Psoas muscle (tissue), 8 donors: ENCODE measurements around the gene AGO1. TPM values are rescaled to one million over a fixed set of nuclear protein-coding genes. Genes with fewer than 3 reads are reported as not detected.

Experiments used
- ATAC-seq, 4 donors: fragments of 200-7000 bp; cut with Tn5 transposase; one replicate each; pipeline ENCODE4 v1.9.1; 2020; ENCODE audit warnings: moderate library complexity in 3 of 4, mild to moderate bottlenecking in 2 of 4
- DNase-seq, 2 donors: peaks; one replicate each; pipeline ENCODE4 v3.0.0-alpha.2; 2020
- H3K27ac ChIP-seq: fragments of 200-600 bp; one replicate; pipeline ENCODE4 v1.8.0; 2022
- H3K27me3 ChIP-seq, 3 donors: fragments of 200-600 bp in 1 of 3; one replicate each; pipeline versions ENCODE4 v1.6.1 to v1.8.0; 2013 to 2022; ENCODE audit warnings: low read length in 2 of 3, mild to moderate bottlenecking in 2 of 3, moderate library complexity in 1 of 3; ENCODE audit not compliant: insufficient read depth in 3 of 3
- H3K36me3 ChIP-seq, 2 donors: fragments of 200-600 bp in 1 of 2; one replicate each; pipeline versions ENCODE4 v1.6.1 to v1.8.0; 2013 to 2022; ENCODE audit warnings: low read depth in 1 of 2, mild to moderate bottlenecking in 1 of 2, moderate library complexity in 1 of 2; ENCODE audit not compliant: insufficient read depth in 1 of 2
- H3K4me1 ChIP-seq: fragments of 200-600 bp; one replicate; pipeline ENCODE4 v1.8.0; 2022
- H3K4me3 ChIP-seq: fragments of 200-600 bp; one replicate; pipeline ENCODE4 v1.8.0; 2022; ENCODE audit warnings: mild to moderate bottlenecking
- H3K9me3 ChIP-seq: fragments of 200-600 bp; one replicate; pipeline ENCODE4 v1.8.0; 2022
- CTCF ChIP-seq: fragments of 200-600 bp; IDR thresholded peaks from one replicate; pipeline ENCODE4 v1.8.0; 2022; ENCODE audit warnings: antibody characterized with exemption
- WGBS, 3 donors: extraction: QIAGEN DNeasy Blood & Tissue Kit; methylation state at CpG; one replicate each; pipeline versions ENCODE4 v1.1.6 to v1.1.7; 2013; 5-methylcytosine and 5-hydroxymethylcytosine counted together
- intact Hi-C, 2 donors: fragments of 100-400 bp; cut with DNase I; formaldehyde crosslinking; loops; one replicate each; pipeline versions ENCODE4 v1.11.0 to v1.14.2; 2022
- polyA plus RNA-seq, 3 donors: library from polyadenylated mRNA; stranded (reverse); fragments of 200-250 nt; gene quantifications; one replicate each; pipeline ENCODE4 v1.2.3, GENCODE V29; 2013
- total RNA-seq, 4 donors: library from RNA; stranded (reverse); fragmentation: NEBNext Ultra II Directional in 2 of 4; extraction: Animal tissue kit (Norgen Biotek cat#: 25700) in 2 of 4; gene quantifications; one replicate each; pipeline versions ENCODE4 v1.2.1 to v1.2.4, GENCODE V29; 2021 to 2023
- donor health status: healthy with polysubstance abuse.
- donor health status: DM: no; HTN: no; CAD: no; lungs with moderate emphysema.
- donor health status: Bipolar disorder and iron deficiency.
- donor health status: healthy.
- donor health status: DM: yes; HTN: yes; CAD: no.
- donor health status: DM: no; HTN: no; CAD: no.
- donor health status: DM: no; HTN: no; CAD: no.
- donor health status: DM: yes; HTN: yes; CAD: no.

Gene AGO1
- total and polyA plus RNA-seq, 7 donors = 2.2 to 16.3 (median 9.8) TPM

- intact Hi-C loops = loop anchor here (5.0 kb wide), 2 partner anchors 40 to 45 kb away; partner anchors contain the start of gene AGO1 (in 1 of the 2)
- H3K4me1 ChIP-seq = peaks cover 15% of the 10 kb centered on the region
- H3K27ac ChIP-seq = no peak overlapping the region
- no peak for TF ChIP-seq CTCF
- 70 to 75% (median 73%) methylated on average over 3 of the region's 3 CpGs for WGBS, 3 donors
- peaks cover 0 to 3% of the 10 kb centered on the region in 2 donors for H3K36me3 ChIP-seq
- no peaks in the 10 kb centered on the region for H3K27me3 ChIP-seq
- H3K9me3 ChIP-seq = no peaks in the 10 kb centered on the region
- H3K4me3 ChIP-seq = no peak overlapping the region
- ATAC-seq (no peak), DNase-seq (no peak)
Measured at GRCh38 chr1:35927472-35927871, 44.5 kb downstream of the AGO1 start.

DNA sequence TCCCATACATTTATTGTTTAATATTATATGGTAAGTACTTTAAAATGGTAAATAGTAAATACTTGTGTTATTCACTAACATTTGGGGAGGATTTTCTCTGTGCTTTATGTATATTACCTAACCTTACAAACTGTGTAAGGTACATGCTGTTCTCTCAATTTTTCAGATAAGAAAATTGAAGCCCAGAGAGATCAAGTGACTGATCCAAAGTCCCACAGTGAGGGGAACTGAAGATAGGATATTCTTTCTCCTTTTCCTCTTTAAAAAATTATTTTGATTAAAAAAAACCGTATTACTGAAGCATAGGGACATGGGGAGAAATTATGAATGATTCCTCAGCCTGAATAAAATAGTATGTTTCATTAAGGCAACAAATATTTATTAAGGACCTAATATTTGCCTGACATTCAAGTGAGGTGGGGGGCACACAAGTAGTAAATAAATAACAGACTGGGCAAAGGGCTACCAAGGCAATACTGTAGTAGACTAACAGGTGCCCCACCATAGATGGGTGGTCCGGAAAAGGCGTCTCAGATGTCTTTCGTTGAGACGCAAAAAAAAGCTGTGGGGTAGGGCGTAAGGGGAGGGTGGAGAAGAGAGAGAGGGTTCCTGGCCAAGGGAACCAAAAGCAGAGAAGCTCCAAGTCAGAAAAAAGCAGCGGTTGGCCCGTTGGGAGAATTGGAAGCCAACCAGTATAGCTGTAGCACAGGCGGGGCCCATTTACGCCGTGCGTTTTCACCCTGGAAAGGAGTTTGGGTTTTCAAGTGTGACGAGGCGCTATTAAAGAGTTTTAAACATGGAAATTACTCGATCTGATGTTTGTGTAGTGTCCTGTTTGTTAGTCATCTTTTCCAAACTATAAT, 47.0 kb downstream of the AGO1 start:
- Histone ChIP-seq H3K4me1 (peaks cover 25% of the 10 kb centered on the region), H3K36me3 (no peaks in the 10 kb centered on the region), H3K4me3 (peak overlapping the region; percentile 80), H3K27me3 (no peaks in the 10 kb centered on the region), H3K9me3 (no peaks in the 10 kb centered on the region), H3K27ac (peak overlapping the region; percentile 99)
- no peak for TF ChIP-seq CTCF
- intact Hi-C loops = loop anchor here (5.0 kb wide), 2 partner anchors 43 to 48 kb away; partner anchors contain the start of gene AGO1 (in 1 of the 2)
- DNase-seq (peak; percentile 41 to 72), ATAC-seq (peak; percentile 18 to 62 (median 40))
- 1 to 2% (median 1%) methylated on average over 15 of the region's 15 CpGs for WGBS, 3 donors

- ATAC-seq = peak; percentile 93 to 95 (median 94)
- peak within 1 kb of the TSS; percentile 99 for H3K27ac ChIP-seq
- H3K36me3 ChIP-seq = no peaks in the 10 kb centered on the region
- peak; percentile 86 to 90 for DNase-seq
- TF ChIP-seq CTCF = no peak
- H3K9me3 ChIP-seq = no peaks in the 10 kb centered on the region
- H3K4me3 ChIP-seq = peak within 1 kb of the TSS; percentile 80
- intact Hi-C loops = no loop called here
- no peaks in the 10 kb centered on the region for H3K27me3 ChIP-seq
- peaks cover 25% of the 10 kb centered on the region for H3K4me1 ChIP-seq
- 0% methylated on average over 80 to 112 of the region's 112 CpGs for WGBS, 3 donors
Measured at GRCh38 chr1:35930593-35931445, 47.8 kb downstream of the AGO1 start, which contains the start of gene AGO3. Gene AGO3, plus strand, starts transcription at chr1:35931105. Its CDS starts 322 bp downstream, at chr1:35931427.

DNA sequence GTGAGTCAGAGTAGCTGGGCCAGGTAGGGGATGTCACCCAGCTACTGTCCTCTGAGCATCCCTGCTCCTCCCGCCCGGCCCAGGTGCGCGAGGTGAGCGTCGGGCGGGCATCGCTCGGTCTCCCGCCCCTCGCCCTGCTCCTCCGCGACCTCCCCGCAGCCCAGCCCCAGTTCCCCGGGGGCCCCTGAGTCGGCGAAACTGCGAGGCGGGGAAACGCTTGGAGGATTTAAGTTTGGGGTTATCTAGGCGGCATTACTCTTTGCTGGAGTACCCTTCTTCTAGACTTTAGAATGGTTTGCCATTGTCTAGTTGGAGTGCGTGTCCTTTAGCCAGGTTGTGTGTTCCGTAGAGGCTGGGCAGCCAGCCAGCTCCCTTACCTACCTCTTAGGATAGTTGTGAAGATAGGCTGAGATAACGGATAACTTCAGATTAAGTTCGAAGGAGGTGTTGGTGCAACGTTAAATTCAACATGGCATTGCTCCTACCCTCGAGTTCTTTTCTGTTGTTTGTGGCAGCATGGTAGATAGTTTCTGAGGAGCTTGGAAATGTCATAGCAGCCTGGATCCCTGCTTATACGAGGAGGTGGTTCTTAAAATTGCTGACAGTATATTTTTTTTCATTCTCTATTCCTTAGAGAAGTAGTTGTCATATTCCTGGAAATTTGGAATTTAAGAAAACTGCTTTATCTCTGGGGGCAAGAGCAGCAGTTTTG, 48.6 kb downstream of the AGO1 start:
- Histone ChIP-seq H3K36me3 (no peaks in the 10 kb centered on the region), H3K27me3 (no peaks in the 10 kb centered on the region), H3K27ac (peak overlapping the region; percentile 99), H3K4me1 (peaks cover 25% of the 10 kb centered on the region), H3K4me3 (peak overlapping the region; percentile 80), H3K9me3 (no peaks in the 10 kb centered on the region)
- DNase-seq (peak in 1 of 2 donors; percentile 64), ATAC-seq (peak in 3 of 4 donors; percentile 1 to 20 (median 15))
- intact Hi-C loops = no loop called here
- TF ChIP-seq CTCF = no peak
- 0 to 1% (median 1%) methylated on average over 28 of the region's 28 CpGs for WGBS, 3 donors
